Smooth muscle cell of trachea (primary cell): ENCODE results near the gene HOXA13. TPM values are rescaled to one million over a fixed set of nuclear protein-coding genes. Genes with fewer than 3 reads are reported as not detected.

Experiments used
- total RNA-seq: library from RNA; depleted of rRNA; stranded (reverse); fragments of >200 nt; gene quantifications from 2 replicates; pipeline ENCODE4 v1.2.1, GENCODE V29; 2014

Gene HOXA13
- under 0.01 TPM in 2 replicates for total RNA-seq

GRCh38 chr7:27199849-27200760, at the start of gene HOXA13:
Gene HOXA13, minus strand, starts transcription at chr7:27200091. Its CDS starts 14 bp downstream, at chr7:27200077.

GRCh38 chr7:27242555-27243339, 42.9 kb upstream of the HOXA13 start, which contains the start of gene EVX1:
Gene EVX1, plus strand, starts transcription at chr7:27242802. Its CDS starts 229 bp downstream, at chr7:27243031.

GRCh38 chr7:27185013-27185853, 14.7 kb downstream of the HOXA13 start, which contains the start of gene HOXA11:
Gene HOXA11, minus strand, starts transcription at chr7:27185232. Its CDS starts 88 bp downstream, at chr7:27185144.

GRCh38 chr7:27173956-27174873, 25.7 kb downstream of the HOXA13 start, which contains the start of gene HOXA10:
Gene HOXA10, minus strand, starts transcription at chr7:27174320. Its CDS starts 14 bp downstream, at chr7:27174306.

GRCh38 chr7:27165089-27165995, 34.5 kb downstream of the HOXA13 start, which contains the start of gene HOXA9:
Gene HOXA9, minus strand, starts transcription at chr7:27165537. Its CDS starts 80 bp downstream, at chr7:27165457.

GRCh38 chr7:27156508-27156898, 43.4 kb downstream of the HOXA13 start, which contains the start of gene HOXA7:
Gene HOXA7, minus strand, starts transcription at chr7:27156675. Its CDS starts 130 bp downstream, at chr7:27156545.

GRCh38 chr7:27151931-27152815, 47.7 kb downstream of the HOXA13 start, which contains the start of gene HOXA3:
Gene HOXA3, minus strand, starts transcription at chr7:27152583. Its CDS starts 41,943 bp downstream, at chr7:27110640.

GRCh38 chr7:27147199-27148030, 52.5 kb downstream of the HOXA13 start, which contains the start of gene HOXA6:
Gene HOXA6, minus strand, starts transcription at chr7:27147774. Its CDS starts 25 bp downstream, at chr7:27147749.

Other genes with a start within 250 kb of the HOXA13 start
- gene HOXA1, start 104.1 kb downstream of the HOXA13 start, total RNA-seq = 0.44 and 1.2 TPM in 2 replicates
- gene HOXA2, start 97.4 kb downstream of the HOXA13 start, total RNA-seq = 1.3 and 2.6 TPM in 2 replicates
- 0.58 and 0.66 TPM in 2 replicates for gene HOXA4, start 69.3 kb downstream of the HOXA13 start, total RNA-seq
- 10.8 and 16.7 TPM in 2 replicates for gene HOXA5, start 56.4 kb downstream of the HOXA13 start, total RNA-seq
- not detected in 2 replicates for gene HOXA6, start 52.3 kb downstream of the HOXA13 start, total RNA-seq
- gene HOXA3, start 47.5 kb downstream of the HOXA13 start, total RNA-seq = 2.6 and 3.0 TPM in 2 replicates
- not detected in 2 replicates for gene HOXA7, start 43.4 kb downstream of the HOXA13 start, total RNA-seq
- gene HOXA9, start 34.6 kb downstream of the HOXA13 start, total RNA-seq = 0.15 TPM in 1 of 2 replicates, not detected in the other
- 0.15 TPM in 1 of 2 replicates, not detected in the other for gene HOXA10, start 25.8 kb downstream of the HOXA13 start, total RNA-seq
- gene HOXA11, start 14.9 kb downstream of the HOXA13 start, total RNA-seq = under 0.01 TPM in 1 of 2 replicates, not detected in the other
- not detected in 2 replicates for gene EVX1, start 42.7 kb upstream of the HOXA13 start, total RNA-seq